IMR-90 (cell line): ENCODE measurements around the gene AREL1.

Experiments used
- BHLHE40 ChIP-seq: fragments of 150-350 bp; IDR thresholded peaks from 2 replicates; pipeline ENCODE4 v1.6.1; 2016; ENCODE audit warnings: mild to moderate bottlenecking, low read depth, low read length
- CEBPB ChIP-seq: IDR thresholded peaks from 2 replicates; pipeline ENCODE4 v1.6.1; 2012; ENCODE audit warnings: low read depth, low read length, improper control_type of control experiment
- CTCF ChIP-seq: conservative IDR thresholded peaks from 2 replicates; pipeline ENCODE4 v1.5.1; 2012; ENCODE audit warnings: mild to moderate bottlenecking, low read depth, low read length, improper control_type of control experiment
- ELK1 ChIP-seq: fragments of 150-350 bp; IDR thresholded peaks from 2 replicates; pipeline ENCODE4 v1.6.1; 2016; ENCODE audit warnings: low read depth, mild to moderate bottlenecking, low read length, moderate library complexity, borderline replicate concordance
- FOS ChIP-seq: fragments of 150-350 bp; IDR thresholded peaks from 2 replicates; pipeline ENCODE4 v1.6.1; 2016; ENCODE audit warnings: low read depth, low read length
- POLR2A ChIP-seq: IDR thresholded peaks from 2 replicates; pipeline ENCODE4 v1.6.1; 2012; ENCODE audit warnings: mild to moderate bottlenecking, low read depth, low read length
- RAD21 ChIP-seq: IDR thresholded peaks from 2 replicates; pipeline ENCODE4 v1.6.1; 2012; ENCODE audit warnings: low read length, improper control_type of control experiment
- RCOR1 ChIP-seq: IDR thresholded peaks from 2 replicates; pipeline ENCODE4 v1.6.1; 2012; ENCODE audit warnings: mild to moderate bottlenecking, low read length, improper control_type of control experiment; ENCODE audit not compliant: insufficient replicate concordance
- RFX5 ChIP-seq: IDR thresholded peaks from 2 replicates; pipeline ENCODE4 v1.8.0; 2012; ENCODE audit warnings: low read depth, mild to moderate bottlenecking, low read length, moderate library complexity
- SMC3 ChIP-seq: fragments of 150-350 bp; IDR thresholded peaks from 2 replicates; pipeline ENCODE4 v1.6.1; 2016; ENCODE audit warnings: low read depth, mild to moderate bottlenecking, antibody characterized with exemption, low read length, moderate library complexity
- USF2 ChIP-seq: fragments of 150-350 bp; IDR thresholded peaks from 2 replicates; pipeline ENCODE4 v1.6.1; 2017; ENCODE audit warnings: mild to moderate bottlenecking, antibody characterized with exemption, low read length, low read depth

GRCh38 chr14:74697011-74697410, 15.9 kb downstream of the AREL1 start:
- TF ChIP-seq RAD21: no peak
- TF ChIP-seq FOS: no peak
- no peak for TF ChIP-seq CTCF
- TF ChIP-seq POLR2A: no peak
- TF ChIP-seq RCOR1: no peak
- no peak for TF ChIP-seq CEBPB
- no peak for TF ChIP-seq USF2
- TF ChIP-seq ELK1: no peak
- no peak for TF ChIP-seq SMC3
- TF ChIP-seq RFX5: no peak
- no peak for TF ChIP-seq BHLHE40
